Activated gamma-delta T cell treated with Interleukin-2 at 50 U/mL for 16 hours (primary cell): Measurements from ENCODE around the gene ANKRD12.

ENCODE experiments used
- DNase-seq: peaks from one replicate; pipeline ENCODE4 v3.0.0-alpha.2; 2020

ANKRD12 gene

DNA sequence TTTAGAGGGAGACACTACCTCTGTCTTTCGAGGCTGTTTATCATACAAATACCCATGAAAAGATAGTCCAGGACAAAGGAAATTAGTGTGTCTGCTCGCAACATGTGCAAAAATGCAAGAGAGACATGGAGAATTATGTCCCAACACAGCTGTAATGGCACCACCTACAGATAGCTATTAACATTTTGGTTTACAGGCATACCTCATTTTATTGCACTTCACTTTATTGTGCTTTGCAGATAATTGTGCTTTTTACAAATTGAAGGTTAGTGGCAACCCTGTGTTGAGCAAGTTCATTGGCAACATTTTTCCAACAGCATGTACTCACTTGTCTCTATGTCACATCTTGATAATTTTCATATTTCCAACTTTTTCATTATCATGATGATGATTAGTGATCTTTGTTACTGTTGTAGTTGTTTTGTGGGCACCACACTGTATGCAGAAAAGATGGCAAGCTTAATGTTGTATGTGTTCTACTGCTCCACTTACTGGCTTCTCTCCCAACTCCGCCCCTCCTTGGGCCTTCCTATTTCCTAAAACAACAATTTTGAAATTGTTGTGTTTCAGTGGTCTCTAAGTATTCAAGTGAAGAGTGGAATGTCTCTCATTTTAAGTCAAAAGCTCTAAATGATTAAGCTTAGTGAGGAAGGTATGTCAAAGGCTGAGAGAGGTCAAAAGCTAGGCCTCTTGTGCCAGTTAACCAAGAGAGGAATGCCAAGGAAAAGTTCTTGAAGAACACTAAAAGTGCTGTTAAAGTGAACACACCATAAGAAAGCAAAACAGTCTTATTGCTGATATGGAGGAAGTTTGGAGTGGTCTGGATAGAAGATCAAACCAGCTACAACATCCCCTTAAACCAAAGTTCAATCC, 52.0 kb downstream of the ANKRD12 start:
- DNase-seq = no peak

DNA sequence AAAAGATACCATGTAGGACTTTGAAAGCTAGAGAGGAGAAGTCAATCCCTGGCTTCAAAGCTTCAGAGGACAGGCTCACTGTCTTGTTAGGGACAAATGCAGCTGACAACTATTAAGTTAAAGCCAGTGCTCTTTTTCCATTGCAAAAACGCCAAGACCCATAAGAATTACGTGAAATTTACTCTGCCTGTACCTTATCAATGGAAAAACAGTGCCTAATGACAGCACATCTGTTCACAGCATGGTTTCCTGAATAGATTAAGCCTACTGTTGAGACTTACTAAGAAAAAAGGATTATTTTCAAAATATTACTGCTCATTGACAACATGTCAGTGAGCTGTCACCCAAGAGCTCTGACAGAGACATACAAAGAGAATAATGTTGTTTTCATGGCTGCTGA, 52.9 kb downstream of the ANKRD12 start:
- DNase-seq = no peak

DNA sequence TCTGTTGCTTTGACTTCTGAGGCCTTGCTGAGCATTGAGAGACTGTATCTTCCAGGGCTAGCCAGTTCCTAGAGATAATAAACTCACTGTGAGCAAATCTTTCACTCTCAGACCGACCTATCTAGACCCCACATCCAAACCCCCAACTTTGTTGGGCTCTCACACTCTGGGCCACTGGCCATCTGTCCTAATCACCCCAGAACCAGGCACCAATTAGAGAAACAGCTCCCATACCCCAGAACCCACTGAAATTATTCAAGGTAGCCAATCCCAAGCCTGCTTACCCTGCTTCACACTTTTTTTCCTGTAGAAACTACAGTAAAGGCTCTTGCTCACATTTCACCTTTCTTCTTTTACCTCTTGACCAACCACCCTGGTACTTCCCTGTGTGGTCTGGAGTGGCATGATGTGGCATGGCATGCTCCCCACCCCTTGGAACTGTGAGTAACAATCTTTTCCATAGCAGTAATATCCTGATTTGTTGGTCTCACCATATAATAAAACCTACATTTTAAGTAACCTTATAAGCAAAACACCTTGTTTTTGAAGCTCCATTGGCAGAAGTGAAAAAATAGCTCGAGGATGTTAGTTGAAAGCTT, 55.2 kb downstream of the ANKRD12 start:
- no peak for DNase-seq

DNA sequence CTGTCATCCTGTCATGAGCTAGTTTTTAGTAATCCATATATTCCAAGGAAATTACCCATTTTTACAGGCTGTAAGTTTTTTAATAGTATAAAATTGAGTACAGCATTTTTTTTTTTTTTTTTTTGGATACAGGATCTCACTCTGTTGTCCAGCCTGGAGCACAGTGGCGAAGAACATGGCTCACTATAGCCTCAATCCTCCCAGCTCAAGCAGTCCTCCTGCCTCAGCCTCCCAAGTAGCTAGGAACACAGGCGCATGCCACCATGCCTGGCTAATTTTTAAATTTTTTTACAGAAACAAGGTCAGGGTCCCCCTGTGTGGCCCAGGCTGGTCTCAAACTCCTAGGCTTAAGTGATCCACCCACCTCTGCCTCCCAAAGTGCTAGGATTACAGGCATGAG, 56.5 kb downstream of the ANKRD12 start:
- DNase-seq = no peak

DNA sequence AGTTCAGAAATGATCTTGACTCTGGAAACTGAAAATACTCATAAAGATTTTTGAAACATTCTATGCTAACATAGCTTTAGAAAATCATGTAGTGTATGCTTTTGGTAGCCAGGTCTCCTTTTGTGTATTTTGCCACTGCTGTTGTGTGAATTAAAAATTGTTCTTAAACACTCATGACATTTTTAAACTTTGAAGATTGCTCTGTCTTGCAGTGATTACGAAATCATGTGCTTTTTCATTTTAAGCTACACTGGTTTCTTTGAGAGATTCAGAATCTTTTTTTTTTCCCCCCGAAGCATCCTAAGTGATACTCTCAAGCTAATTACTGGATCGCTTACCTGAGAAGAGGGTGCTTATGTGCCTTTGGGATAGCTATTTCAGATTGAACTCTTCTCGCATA, 60.0 kb downstream of the ANKRD12 start:
- no peak for DNase-seq

DNA sequence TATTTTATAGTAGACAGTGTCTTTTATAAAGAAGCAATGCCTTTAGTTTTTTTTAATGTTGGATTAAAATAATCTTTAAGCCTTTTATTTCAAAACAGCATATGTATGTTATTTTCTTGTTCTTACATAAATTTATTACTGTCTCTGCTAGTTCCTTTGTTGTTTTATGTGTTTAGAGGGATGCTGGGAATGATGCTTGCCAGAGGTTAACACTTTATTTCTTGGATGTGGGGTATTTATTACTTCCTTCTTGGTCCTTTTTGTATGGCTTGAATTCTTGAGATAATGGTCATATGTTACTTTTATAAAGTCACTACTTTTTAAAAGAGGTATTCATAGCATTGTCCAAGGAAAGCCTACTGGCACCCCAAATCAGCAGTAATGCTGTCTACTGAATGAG, 63.1 kb downstream of the ANKRD12 start:
- no peak for DNase-seq

DNA sequence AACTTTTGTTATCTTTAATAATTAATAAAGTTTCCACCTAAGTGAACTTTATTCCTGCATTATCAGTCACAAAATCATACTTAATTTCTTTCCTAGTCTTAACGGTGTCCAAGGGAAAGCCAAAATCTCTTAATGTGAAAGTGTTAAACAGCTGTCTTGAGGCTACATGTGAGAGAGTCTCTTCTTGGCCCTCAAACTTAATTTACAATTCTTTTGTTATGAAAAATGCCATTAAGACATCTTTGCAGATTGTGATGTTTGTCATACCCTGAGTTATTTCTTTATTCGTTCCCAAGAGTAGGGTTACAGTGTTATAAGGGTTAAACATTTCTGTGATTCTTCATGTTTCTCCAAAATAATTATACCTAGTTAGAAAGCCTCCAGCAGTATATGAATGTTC, 64.6 kb downstream of the ANKRD12 start:
- no peak for DNase-seq

DNA sequence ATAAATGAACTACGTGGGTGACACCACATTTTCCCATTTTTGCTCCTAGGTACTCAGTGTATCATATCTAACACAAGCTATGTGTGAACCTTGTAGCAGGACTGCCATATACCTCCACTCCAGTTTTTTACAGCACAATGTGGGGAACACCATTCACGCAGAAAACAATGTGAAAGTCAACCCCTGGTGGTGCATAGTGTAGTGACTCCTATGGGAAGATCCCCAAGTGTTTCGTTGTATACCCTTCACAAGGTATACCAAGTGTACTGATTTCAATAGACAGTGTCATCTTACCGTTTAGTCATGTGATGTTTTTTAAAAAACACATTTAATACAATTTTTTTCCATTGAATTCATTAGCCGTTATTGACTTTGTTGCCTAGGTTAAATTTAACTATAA, 68.1 kb downstream of the ANKRD12 start:
- no peak for DNase-seq

DNA sequence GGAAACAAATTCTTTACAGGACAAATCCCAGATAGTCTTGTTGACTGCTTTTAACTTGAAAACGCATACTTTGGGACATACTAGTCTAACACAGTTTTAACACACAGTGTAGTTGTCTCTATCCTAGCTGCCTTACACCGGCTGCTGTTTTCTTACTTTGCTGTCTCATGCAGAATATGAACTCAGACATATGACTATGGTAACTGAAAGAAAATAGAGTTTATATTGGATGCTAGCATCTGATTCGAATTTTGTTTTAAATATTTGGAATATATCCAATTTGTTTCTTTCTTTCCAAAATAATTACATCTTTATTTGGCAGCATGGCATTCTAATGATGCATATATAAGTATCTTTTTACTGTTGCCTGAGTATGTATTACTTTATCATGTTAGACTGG, 69.8 kb downstream of the ANKRD12 start:
- no peak for DNase-seq

DNA sequence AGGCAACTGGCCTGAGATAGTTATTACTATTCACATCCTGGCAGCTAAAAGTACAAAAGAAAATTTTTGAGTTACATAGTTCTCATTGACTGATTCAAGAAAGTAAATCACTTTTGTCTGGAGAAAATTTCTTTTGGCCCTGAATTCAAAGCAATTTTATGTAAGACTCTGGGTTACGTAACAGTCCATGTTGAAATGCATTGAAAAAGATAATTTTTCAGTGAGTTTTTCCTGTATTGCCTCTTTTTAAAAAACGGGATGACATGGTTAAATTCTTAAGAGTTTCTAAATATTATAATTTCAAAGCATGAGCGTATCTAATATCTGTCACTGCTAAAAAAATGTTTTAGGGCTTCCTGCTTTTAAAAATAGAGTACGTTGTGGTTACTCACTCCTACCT, 72.7 kb downstream of the ANKRD12 start:
- no peak for DNase-seq

DNA sequence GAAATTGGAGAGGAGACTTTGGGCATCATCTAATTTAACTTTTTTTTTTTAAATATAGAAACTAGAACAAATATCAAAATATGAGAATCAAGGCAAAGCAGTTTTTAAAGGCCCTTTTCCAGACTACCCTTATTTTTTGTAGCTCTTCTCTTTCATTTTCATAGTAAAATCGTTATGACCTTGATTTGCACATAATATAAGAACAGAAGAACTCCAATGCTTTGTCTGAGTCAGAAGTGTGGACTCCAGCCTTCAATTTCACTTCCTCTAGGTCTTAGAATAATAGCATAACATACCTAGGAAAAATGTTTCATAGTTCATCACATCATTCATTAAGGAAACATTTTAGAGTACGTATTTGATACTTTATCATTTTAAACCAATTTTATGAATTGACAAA, 74.4 kb downstream of the ANKRD12 start:
- DNase-seq = no peak

DNA sequence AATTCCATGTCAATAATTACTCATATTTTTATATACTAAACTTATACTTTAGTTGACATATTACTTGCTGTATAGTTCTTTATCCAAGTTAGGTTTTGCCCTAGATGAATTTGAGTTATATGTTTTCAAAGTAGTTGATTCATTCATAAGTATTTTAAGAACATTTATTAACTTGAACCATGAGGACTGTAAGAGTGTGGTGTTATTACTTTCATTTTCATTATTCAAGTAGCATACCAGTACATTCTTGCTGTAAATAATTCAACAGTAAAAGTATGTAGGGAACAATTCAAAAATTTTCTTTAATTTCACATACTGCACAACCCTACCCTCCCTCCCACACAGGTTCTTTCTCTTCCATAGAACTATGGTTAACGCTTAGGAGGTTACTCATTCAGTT, 75.4 kb downstream of the ANKRD12 start:
- no peak for DNase-seq

DNA sequence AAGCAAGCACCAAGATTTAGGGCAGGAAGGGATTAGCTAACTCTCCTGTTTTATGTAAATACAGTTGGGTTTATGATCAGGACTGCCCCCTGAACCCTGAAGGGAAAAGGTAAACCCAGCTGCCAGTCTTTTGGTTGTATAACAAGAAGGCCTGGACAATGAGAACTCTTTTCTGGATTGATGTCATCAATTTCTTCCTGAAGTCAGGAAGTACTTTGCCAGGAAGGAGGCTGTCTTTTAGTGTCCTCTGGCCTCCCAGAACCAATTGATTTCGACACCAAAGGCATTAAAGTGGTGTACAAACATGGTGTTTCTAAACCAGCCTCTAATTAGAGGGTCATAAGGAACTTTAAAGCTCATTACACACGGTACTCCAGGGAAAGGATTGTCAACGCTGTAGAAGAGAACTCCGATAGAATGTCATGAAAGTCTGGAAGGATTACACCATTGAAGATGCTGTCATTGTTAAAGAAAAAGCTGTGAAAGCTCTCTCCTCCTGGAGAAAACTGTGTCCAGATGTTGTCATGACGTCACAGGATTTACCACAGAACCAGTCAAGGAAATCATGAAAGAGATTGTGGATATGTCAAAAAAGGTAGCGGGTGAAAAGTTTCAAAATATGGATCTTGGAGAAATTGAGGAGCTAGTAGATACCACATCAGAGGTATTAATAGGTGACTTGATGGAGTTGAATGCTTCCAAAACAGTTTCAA, 78.8 kb downstream of the ANKRD12 start:
- DNase-seq = no peak

DNA sequence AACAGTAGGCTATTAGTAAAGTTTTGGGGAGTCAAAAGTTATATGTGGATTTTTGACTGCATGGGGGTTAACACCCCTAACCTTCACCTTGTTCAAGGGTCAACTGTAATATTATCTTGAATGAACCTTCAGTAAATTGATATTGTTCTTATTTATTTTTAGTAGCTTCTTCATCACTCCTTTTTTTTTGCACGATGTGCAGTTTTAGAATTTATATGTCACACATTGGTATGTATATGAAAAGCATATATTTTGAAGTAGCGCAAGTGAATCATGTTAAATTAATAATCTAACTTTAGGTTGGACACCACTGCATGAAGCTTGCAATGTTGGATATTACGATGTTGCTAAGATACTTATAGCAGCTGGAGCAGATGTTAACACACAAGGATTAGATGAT, 79.9 kb downstream of the ANKRD12 start:
- DNase-seq = no peak

DNA sequence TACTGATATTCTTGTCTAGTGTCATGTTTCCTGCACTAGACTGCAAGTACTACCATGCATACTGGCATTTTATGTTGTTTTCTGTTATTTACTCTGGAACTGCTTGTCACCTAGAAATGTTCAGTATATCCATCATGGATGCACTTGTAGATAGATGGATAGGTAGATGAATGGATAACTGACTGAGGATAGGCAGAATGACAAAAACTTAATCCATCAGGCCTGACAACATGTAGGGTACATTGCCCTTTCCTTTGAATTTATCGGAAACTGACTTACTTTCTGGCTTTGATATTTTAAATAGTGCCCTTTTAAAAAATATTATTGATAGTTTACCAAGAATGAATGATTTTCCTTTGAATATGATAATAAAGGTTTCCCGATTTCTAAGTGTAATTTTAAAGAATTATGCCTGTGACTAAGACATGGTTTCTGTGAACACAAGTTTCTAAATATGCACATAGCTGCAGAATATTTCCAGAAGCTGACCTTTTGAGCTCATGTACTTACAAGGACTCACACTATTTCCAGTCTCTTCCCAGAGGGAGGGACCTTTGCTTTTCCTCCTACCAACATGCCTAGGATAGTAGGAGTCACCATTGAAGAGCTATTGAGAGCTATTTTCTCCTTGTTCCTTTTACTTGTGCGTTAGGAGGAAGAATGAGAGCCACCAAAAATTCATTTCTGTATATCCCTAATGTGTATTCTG, 81.3 kb downstream of the ANKRD12 start:
- no peak for DNase-seq

DNA sequence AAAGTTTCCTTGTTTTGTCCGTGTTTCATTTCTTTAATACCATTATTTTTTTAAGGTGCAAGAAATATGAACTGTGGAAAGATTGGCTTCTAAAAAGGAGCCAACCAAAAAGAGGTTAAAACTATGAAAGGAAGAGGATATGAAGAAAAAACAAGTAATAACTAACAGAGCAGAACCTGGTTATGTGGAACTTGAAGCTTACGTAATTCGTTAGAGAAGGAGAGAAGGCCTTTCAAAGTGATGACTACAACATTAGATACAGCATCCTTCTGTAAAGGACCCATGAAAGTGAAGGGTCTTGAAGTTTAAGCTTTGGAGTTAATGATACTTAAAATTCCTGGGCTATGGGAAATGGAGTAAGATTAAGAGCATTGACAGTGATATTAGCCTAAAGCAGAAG, 84.5 kb downstream of the ANKRD12 start:
- DNase-seq = no peak

DNA sequence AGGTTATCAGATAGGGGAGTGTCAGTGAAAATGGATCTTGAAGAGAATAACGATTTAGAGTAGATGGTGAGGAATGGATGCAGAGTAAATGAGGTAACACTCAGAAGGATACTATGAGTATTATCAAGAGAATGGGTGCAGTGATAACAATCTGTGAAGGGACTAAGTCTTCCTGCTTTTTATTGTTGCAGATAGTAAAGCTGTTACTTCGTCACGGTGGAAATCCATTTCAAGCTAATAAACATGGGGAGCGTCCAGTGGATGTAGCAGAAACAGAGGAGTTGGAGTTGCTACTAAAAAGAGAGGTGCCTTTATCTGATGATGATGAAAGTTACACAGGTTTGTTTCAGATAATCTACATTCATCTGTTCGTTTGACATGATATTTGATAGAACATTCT, 85.1 kb downstream of the ANKRD12 start:
- DNase-seq = no peak

DNA sequence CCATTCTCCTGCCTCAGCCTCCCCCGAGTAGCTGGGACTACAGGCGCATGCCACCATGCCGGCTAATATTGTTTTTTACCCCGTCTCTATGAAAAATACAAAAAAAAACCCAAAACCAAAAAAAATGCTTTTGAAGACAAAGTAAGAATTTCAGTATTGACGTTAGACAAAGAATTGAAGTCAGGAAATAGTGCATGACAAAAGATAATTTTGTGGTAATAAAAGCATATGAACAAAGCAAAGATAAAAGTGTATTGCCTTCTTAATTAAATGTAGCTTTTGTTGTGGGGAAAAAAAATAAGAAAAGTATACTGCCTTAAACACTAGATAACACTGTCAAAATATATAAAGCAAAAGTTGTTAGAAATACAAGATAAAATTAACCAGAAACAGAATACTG, 86.8 kb downstream of the ANKRD12 start:
- no peak for DNase-seq

DNA sequence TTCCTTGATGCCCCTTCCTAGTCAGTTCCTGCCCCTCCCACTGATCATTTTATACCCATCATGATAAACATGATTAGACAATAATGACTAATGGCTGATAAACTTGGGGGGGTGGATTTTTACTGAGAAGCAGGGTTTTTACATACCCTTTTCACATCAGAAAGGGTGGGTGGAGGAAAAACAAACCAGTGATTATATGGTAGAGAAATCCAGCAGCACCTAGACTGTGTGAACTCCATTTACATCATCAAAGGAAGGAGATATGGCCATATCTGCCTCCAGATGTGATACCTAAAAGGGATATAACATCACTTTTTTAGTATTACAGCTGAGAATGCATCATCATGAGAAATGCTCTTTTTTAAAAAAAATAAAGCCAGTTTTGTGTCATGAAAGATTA, 89.9 kb downstream of the ANKRD12 start:
- DNase-seq = no peak

DNA sequence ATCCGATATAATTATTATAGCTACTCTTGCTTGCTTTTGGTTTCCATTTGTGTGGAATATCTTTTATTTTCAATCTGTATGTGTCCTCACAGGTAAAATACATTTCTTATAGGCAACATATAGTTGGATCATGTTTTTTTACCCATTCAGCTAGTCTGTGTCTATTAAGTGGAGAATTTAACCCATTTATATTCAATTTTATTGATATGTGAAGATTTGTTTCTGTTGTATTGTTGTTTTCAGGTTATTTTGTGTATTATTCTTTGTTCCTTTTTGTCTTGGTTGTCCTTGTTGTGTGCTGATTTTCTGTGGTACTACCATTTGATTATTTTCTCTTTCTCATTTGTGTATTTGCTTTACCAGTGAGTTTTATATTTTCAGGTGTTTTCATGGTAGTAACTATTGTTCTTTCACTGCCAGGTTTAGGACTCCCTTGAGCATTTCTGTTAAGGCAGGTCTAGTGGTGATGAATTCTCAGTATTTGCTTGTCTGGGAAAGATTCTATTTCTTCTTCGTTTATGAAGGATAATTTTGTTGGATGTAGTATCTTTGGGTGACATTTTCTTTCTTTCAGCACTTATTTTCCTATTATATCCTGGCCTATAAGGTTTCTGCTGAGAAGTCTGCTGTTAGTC, 95.4 kb downstream of the ANKRD12 start:
- DNase-seq = no peak

DNA sequence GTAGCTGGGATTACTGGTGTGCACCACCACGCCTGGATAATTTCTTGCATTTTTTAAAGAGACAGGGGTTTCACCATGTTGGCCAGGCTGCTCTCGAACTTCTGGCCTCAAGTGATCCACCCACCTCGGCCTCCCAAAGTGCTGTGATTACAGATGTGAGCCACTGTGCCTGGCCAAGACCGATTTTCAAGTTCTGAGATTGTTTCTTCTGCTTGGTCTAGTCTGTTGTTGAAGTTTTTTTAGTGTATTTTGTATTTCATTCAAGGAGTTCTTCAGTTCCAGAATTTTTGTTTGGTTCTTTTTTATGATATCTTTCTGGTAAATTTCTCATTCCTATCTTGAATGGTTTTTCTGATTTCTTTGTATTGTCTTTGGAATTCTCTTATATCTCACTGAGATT, 96.4 kb downstream of the ANKRD12 start:
- no peak for DNase-seq

DNA sequence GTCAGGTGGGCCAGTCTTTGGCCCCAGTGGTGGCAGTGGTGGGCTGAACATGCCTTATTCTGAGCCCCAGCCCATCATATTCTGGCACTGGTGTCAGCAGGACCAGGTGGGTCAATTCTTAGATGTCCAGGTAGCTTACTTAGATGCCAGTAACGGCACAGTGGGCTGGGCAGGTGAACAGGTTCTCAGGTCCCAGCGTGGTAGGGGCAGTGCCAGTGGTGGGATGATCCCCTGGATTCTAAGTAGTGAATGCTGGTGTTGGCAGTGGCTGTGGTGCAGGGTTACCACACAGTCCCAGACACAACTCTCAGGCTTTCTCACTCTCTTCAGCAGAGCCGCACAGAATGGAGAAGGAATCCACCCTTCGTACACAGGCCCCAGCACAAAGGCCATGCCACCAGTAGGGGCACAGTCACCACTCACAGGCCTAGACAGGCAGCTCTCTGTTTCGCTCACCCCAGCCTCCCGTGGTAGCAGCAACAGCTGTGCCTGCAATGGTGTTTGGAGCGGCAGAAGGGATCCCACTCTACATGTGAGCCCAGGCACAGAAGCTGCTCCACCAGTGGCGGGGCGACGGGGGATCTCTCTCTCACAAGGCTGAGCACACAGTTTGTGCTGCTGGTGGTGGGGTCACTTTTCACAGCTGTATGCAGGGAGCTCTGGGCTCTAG, 97.3 kb downstream of the ANKRD12 start:
- no peak for DNase-seq
